ENCODE results near the gene CERS1. TPM values are rescaled to one million over a fixed set of nuclear protein-coding genes. Genes with fewer than 3 reads are reported as not detected.

The CERS1 gene
- total RNA-seq, 2 donors from 2014 or later: 0.26 to 0.66 TPM

GRCh38 chr19:18913466-18913865 is 17.5 kb upstream of the CERS1 start:
- no peaks in the 10 kb centered on the region for H3K9me3 ChIP-seq
- peaks cover 0 to 7% of the 10 kb centered on the region in 2 donors for H3K36me3 ChIP-seq (replicated peaks in 1 of 2; ENCODE audit: insufficient read depth in 1 of 2, low read depth in 2 of 2)
- ATAC-seq: no peak
- intact Hi-C loops (cut with DNase I): no loop called here
- H3K27ac ChIP-seq: no peak overlapping the region
- WGBS, 2 donors: 85 to 100% methylated on average over 1 to 5 of the region's 5 CpGs
- TF ChIP-seq POLR2A (IDR thresholded peaks at IDR 0.05): no peak
- TF ChIP-seq CTCF (IDR thresholded peaks at IDR 0.05): no peak
- no peak for DNase-seq
- H3K4me3 ChIP-seq: no peak overlapping the region
- peaks cover 34% of the 10 kb centered on the region for H3K4me1 ChIP-seq
- H3K27me3 ChIP-seq: no peaks in the 10 kb centered on the region

- DNase-seq (no peak), ATAC-seq (no peak)
- peaks cover 0 to 7% of the 10 kb centered on the region in 2 donors for H3K36me3 ChIP-seq (replicated peaks in 1 of 2; ENCODE audit: insufficient read depth in 1 of 2, low read depth in 2 of 2)
- TF ChIP-seq CTCF (IDR thresholded peaks at IDR 0.05): no peak
- no peak for TF ChIP-seq POLR2A (IDR thresholded peaks at IDR 0.05)
- 98 to 100% methylated on average over 8 to 14 of the region's 14 CpGs for WGBS, 2 donors
- H3K27me3 ChIP-seq: no peaks in the 10 kb centered on the region
- H3K4me3 ChIP-seq: no peak overlapping the region
- no peak overlapping the region for H3K27ac ChIP-seq
- peaks cover 30% of the 10 kb centered on the region for H3K4me1 ChIP-seq
- intact Hi-C loops (cut with DNase I): no loop called here
- no peaks in the 10 kb centered on the region for H3K9me3 ChIP-seq
Measured at GRCh38 chr19:18912933-18913332, 17.0 kb upstream of the CERS1 start.

- peaks cover 0 to 15% of the 10 kb centered on the region in 2 donors for H3K36me3 ChIP-seq (replicated peaks in 1 of 2; ENCODE audit: insufficient read depth in 1 of 2, low read depth in 2 of 2)
- H3K27me3 ChIP-seq: no peaks in the 10 kb centered on the region
- no peak for TF ChIP-seq CTCF (IDR thresholded peaks at IDR 0.05)
- TF ChIP-seq POLR2A (IDR thresholded peaks at IDR 0.05): no peak
- 95 to 96% methylated on average over 4 to 18 of the region's 19 CpGs for WGBS, 2 donors
- no peaks in the 10 kb centered on the region for H3K9me3 ChIP-seq
- H3K4me3 ChIP-seq: no peak overlapping the region
- intact Hi-C loops (cut with DNase I): no loop called here
- H3K4me1 ChIP-seq: peaks cover 12% of the 10 kb centered on the region
- no peak overlapping the region for H3K27ac ChIP-seq
- DNase-seq (no peak), ATAC-seq (no peak)
Measured at GRCh38 chr19:18910801-18911436, 15.0 kb upstream of the CERS1 start.

GRCh38 chr19:18910010-18910409 is 14.1 kb upstream of the CERS1 start:
- Histone ChIP-seq H3K27ac (no peak overlapping the region), H3K36me3 (replicated peaks in 1 of 2; ENCODE audit: insufficient read depth in 1 of 2, low read depth in 2 of 2) (peaks cover 0 to 20% of the 10 kb centered on the region in 2 donors), H3K9me3 (no peaks in the 10 kb centered on the region), H3K4me1 (peaks cover 3% of the 10 kb centered on the region), H3K4me3 (no peak overlapping the region), H3K27me3 (no peaks in the 10 kb centered on the region)
- TF ChIP-seq POLR2A (IDR thresholded peaks at IDR 0.05) (no peak), CTCF (IDR thresholded peaks at IDR 0.05) (no peak)
- DNase-seq (no peak), ATAC-seq (no peak)
- intact Hi-C loops (cut with DNase I): no loop called here
- 90 to 97% methylated on average over 3 to 10 of the region's 10 CpGs for WGBS, 2 donors
